ENCODE measurements around the gene APOA1.

Gene APOA1

GRCh38 chr11:116786966-116787365 lies 50.5 kb downstream of the APOA1 start:
- DNase-seq, result no peak

GRCh38 chr11:116786326-116786725 lies 51.1 kb downstream of the APOA1 start:
- no peak for DNase-seq
